Smooth muscle cell (in vitro differentiated cells): ENCODE data around the gene FOXP2. TPM values are rescaled to one million over a fixed set of nuclear protein-coding genes. Genes with fewer than 3 reads are reported as not detected.

Experiments
- DNase-seq: peaks from one replicate; lab custom pipeline; 2025; ENCODE audit not compliant: unreplicated experiment; lab: John Stamatoyannopoulos, UW
- H2AFZ ChIP-seq: fragments of 200-600 bp; sonication (generic); 2 replicates; pipeline ENCODE4 v1.6.0; 2016; ENCODE audit warnings: antibody characterized with exemption, low read depth, mild to moderate bottlenecking
- H3F3A ChIP-seq: fragments of 200-600 bp; sonication (generic); 2 replicates; pipeline ENCODE4 v1.6.0; 2017; ENCODE audit warnings: antibody characterized with exemption, low read depth
- H3K27ac ChIP-seq: fragments of 200-600 bp; sonication (generic); 2 replicates; pipeline ENCODE4 v1.5.1; 2016; ENCODE audit warnings: low read depth, mild to moderate bottlenecking
- H3K27me3 ChIP-seq: fragments of 200-600 bp; sonication (generic); 2 replicates; pipeline ENCODE4 v1.6.1; 2016; ENCODE audit warnings: low read depth, mild to moderate bottlenecking
- H3K36me3 ChIP-seq: fragments of 200-600 bp; sonication (generic); 2 replicates; pipeline ENCODE4 v1.5.1; 2016; ENCODE audit warnings: low read depth
- H3K4me1 ChIP-seq: fragments of 200-600 bp; sonication (generic); 2 replicates; pipeline ENCODE4 v1.5.1; 2016; ENCODE audit warnings: low read depth
- H3K4me2 ChIP-seq: fragments of 200-600 bp; sonication (generic); 2 replicates; pipeline ENCODE4 v1.6.0; 2016; ENCODE audit warnings: mild to moderate bottlenecking
- H3K4me3 ChIP-seq: fragments of 200-600 bp; sonication (generic); 2 replicates; pipeline ENCODE4 v1.5.1; 2016; ENCODE audit warnings: mild to moderate bottlenecking
- H3K79me2 ChIP-seq: fragments of 200-600 bp; sonication (generic); 2 replicates; pipeline ENCODE4 v1.6.0; 2016; ENCODE audit warnings: low read depth, mild to moderate bottlenecking
- H3K9ac ChIP-seq: fragments of 200-600 bp; sonication (generic); 2 replicates; pipeline ENCODE4 v1.6.0; 2016; ENCODE audit warnings: low read depth
- H3K9me3 ChIP-seq: fragments of 200-600 bp; sonication (generic); replicated peaks from 2 replicates; pipeline ENCODE4 v1.5.1; 2016; ENCODE audit warnings: low read depth
- H4K20me1 ChIP-seq: fragments of 200-600 bp; sonication (generic); 2 replicates; pipeline ENCODE4 v1.6.0; 2016; ENCODE audit warnings: low read depth
- CTCF ChIP-seq: fragments of 200-600 bp; sonication (generic); IDR thresholded peaks from 2 replicates; pipeline ENCODE4 v1.5.1; 2017; ENCODE audit warnings: borderline replicate concordance, mild to moderate bottlenecking, antibody characterized with exemption; ENCODE audit not compliant: insufficient read depth, poor library complexity, severe bottlenecking
- WGBS: methylation state at CpG from one replicate; pipeline ENCODE4 v1.1.7; 2016; ENCODE audit warnings: low lambda C conversion rate; 5-methylcytosine and 5-hydroxymethylcytosine counted together
- polyA plus RNA-seq: library from polyadenylated mRNA; unstranded; fragments of >200 nt; fragmentation: Nextera tagmentation; extraction: Ambion mirVana; gene quantifications from 2 replicates; pipeline ENCODE4 v1.2.1, GENCODE V29; 2016
- total RNA-seq: library from RNA; depleted of rRNA; stranded (reverse); fragments of >200 nt; gene quantifications from 2 replicates; pipeline ENCODE4 v1.2.3, GENCODE V29; 2014

Gene FOXP2
- total and polyA plus RNA-seq, 2 experiments from 2014 or later = 0.86 to 1.1 TPM

DNA sequence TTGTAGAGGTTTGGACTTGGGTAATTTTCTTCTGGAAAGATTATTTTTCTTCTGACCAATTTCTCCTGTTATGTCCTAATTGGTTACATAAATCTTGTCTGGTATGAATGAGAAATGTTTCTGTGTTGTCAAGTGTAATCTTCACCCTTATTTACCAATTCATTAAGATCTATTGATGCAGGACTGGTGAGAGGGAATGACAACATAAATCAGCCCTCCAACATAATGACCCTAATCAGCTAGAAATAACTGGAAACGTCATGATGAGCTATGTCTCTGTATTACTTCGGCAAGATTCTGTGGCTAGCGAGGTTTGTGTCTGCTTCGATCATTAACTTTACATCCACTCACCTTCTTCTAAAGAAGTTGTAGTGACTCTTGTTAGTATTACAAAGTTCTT is 3.5 kb downstream of the FOXP2 start:
- DNase-seq = no peak
- Histone ChIP-seq H3K27ac (no peak overlapping the region), H3K27me3 (no peaks in the 10 kb centered on the region), H3K36me3 (no peaks in the 10 kb centered on the region), H3K4me1 (peaks cover 5% of the 10 kb centered on the region), H3K9ac (no peak overlapping the region), H3F3A (no peaks in the 10 kb centered on the region), H3K9me3 (no peaks in the 10 kb centered on the region), H3K79me2 (no peaks in the 10 kb centered on the region), H3K4me3 (no peak overlapping the region), H3K4me2 (no peak overlapping the region), H2AFZ (no peak overlapping the region), H4K20me1 (no peaks in the 10 kb centered on the region)
- 62% methylated on average over 4 of the region's 4 CpGs for WGBS
- no peak for TF ChIP-seq CTCF

DNA sequence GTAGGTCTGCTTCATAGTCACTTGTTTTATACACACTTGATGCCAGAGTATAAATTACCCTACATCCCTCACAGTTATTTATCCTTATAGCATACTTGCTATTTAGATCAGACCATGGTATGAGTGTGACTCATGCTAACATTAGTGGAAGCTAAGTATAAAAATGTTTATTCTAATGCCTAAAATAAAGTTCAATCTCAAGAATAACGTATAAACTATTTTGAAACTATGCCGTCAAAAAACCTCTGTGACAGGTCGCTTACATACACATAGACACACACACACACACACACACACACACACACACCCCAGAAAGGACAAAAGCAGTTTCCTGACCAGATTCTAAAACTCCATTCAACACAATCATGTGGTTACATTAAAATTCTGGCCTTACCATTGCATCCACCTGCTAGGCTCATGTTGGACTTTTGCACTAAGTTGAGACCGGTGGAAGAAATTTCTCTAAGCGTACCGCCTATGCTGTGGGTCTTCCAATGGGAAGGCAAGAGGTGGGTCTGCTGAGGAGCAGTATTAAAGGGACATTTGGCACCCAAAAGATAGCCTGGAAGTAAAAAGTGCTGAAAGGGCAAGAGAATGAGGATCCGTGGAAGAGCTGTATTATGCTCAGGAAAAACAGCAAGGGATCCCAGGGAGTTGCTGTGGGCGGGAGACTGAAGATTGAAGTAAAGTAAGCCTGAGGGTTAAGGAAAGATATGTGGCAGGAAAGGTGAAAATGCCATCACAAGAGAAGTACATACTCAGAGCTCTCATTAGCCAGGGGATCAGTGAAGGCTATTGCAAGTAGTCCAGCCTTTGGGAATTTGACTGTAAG is 5.0 kb downstream of the FOXP2 start:
- no peak for DNase-seq
- Histone ChIP-seq H3K36me3 (no peaks in the 10 kb centered on the region), H3K79me2 (no peaks in the 10 kb centered on the region), H3K9me3 (no peaks in the 10 kb centered on the region), H3K9ac (no peak overlapping the region), H3K27ac (no peak overlapping the region), H4K20me1 (no peaks in the 10 kb centered on the region), H3K4me1 (peaks cover 5% of the 10 kb centered on the region), H3F3A (no peaks in the 10 kb centered on the region), H3K4me3 (no peak overlapping the region), H3K4me2 (no peak overlapping the region), H3K27me3 (no peaks in the 10 kb centered on the region), H2AFZ (no peak overlapping the region)
- TF ChIP-seq CTCF = no peak
- WGBS = 87% methylated on average over 8 of the region's 8 CpGs

DNA sequence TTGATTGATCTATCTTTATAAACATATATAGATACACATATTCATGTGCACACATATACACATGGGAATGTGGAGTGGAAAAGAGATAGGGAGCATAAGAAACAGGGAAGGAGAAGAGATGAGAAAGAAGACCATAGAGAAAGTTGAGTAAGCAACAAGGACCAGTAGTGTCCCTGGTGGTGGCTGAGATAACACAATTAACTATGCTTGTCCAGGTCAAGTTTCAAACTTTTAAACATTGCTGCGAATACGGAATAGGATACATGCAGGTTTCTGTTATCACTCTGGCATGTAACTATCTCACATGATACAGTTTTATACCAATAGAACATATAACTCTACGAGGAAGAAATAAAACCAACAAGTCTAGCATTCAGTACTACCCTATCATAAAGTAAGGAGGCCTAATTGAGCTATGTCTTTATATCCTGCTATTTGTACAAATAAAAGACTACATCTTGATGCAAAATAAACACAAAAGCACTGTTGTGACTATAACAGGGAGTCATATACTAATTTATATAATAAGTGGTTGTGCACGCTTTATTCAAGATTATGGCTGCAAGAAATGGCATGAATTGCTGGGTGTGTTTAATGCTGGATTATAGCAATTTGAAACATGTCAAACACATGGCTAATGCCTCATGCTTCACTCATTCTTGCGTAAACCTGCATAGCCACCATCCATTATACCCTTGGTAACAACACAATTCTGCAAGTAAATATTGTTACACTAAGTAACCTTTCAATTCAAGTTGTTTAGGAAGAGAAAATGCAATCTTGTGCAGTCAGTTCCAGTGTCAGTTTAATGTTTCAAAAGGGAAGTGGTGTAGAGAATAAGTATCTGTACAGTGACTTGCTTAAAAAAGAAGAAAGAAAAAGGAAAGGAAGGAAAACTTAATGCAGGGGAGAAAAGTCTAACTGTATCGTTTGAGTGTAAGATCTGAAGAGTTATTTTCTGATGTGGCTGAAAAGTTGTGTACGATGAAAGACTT is 8.2 kb downstream of the FOXP2 start:
- Histone ChIP-seq H3K27ac (no peak overlapping the region), H3K79me2 (no peaks in the 10 kb centered on the region), H3K4me3 (no peak overlapping the region), H3K9ac (no peak overlapping the region), H3K27me3 (peaks cover 5% of the 10 kb centered on the region), H3K4me2 (no peak overlapping the region), H4K20me1 (no peaks in the 10 kb centered on the region), H3F3A (no peaks in the 10 kb centered on the region), H3K36me3 (no peaks in the 10 kb centered on the region), H2AFZ (no peak overlapping the region), H3K9me3 (no peaks in the 10 kb centered on the region), H3K4me1 (no peaks in the 10 kb centered on the region)
- peak; percentile 9 for TF ChIP-seq CTCF
- WGBS = 81% methylated on average over 7 of the region's 7 CpGs
- DNase-seq = no peak
